ENCODE data around the gene PDZRN4.

DNA sequence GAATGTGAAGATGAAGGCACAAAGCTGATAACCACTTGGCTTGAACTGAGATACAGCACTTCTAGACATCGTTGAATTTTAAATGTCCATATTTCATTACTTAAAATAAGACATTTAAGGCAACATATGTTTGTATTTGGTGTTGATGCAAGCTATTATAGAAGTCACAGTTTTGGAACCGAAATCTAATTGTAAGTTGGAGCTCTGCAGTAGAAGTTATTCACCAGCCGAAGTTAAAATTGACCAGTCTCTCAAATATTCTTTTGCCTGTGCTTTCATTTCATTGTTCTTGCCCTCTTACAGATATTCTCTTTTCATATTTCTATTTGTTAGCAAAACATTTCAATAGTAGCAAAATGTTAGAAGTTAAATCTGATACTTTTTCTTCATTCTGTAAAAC lies 332.7 kb downstream of the PDZRN4 start:
- TF ChIP-seq HDGF (IDR thresholded peaks at IDR 0.05; ENCODE audit: borderline replicate concordance) (no peak), FOXK2 (IDR thresholded peaks at IDR 0.05) (no peak), TARDBP (IDR thresholded peaks at IDR 0.05) (no peak), LEF1 (IDR thresholded peaks at IDR 0.05; ENCODE audit: borderline replicate concordance) (no peak), ZNF384 (IDR thresholded peaks at IDR 0.05) (no peak), FOXM1 (IDR thresholded peaks at IDR 0.05; ENCODE audit: borderline replicate concordance) (no peak)
- TF ChIP-seq, protein P1, sequence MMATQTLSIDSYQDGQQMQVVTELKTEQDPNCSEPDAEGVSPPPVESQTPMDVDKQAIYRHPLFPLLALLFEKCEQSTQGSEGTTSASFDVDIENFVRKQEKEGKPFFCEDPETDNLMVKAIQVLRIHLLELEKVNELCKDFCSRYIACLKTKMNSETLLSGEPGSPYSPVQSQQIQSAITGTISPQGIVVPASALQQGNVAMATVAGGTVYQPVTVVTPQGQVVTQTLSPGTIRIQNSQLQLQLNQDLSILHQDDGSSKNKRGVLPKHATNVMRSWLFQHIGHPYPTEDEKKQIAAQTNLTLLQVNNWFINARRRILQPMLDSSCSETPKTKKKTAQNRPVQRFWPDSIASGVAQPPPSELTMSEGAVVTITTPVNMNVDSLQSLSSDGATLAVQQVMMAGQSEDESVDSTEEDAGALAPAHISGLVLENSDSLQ (IDR thresholded peaks at IDR 0.05), result no peak

Data from HEK293T (cell line).